Keratinocyte (primary cell): ENCODE results near the gene DMD. TPM values are rescaled to one million over a fixed set of nuclear protein-coding genes. Genes with fewer than 3 reads are reported as not detected.

Source experiments
- DNase-seq: peaks from one replicate; pipeline ENCODE4 v3.0.0-alpha.2; 2011; ENCODE audit warnings: low read depth, missing footprints, low spot score
- FAIRE-seq: peaks from 2 replicates; lab custom pipeline; 2011; peaks lifted over from hg19 to GRCh38; lab: Jason Lieb, UNC
- H2AFZ ChIP-seq: 2 replicates; pipeline ENCODE4 v1.6.0; 2012; ENCODE audit warnings: low read length, control low read depth, inconsistent platforms; ENCODE audit not compliant: control insufficient read depth
- H3K27ac ChIP-seq: 2 replicates; pipeline ENCODE4 v1.5.1; 2011; ENCODE audit warnings: low read length; ENCODE audit not compliant: control insufficient read depth, insufficient read depth
- H3K27me3 ChIP-seq: 3 replicates; pipeline ENCODE4 v1.6.0; 2011; ENCODE audit warnings: low read length; ENCODE audit not compliant: control insufficient read depth, insufficient read depth; ENCODE audit errors: extremely low read depth
- H3K36me3 ChIP-seq, 2 experiments: 2 replicates in 1 of 2; 3 replicates in 1 of 2; pipeline ENCODE4 v1.5.1; 2011; ENCODE audit warnings: low read length in 2 of 2, mild to moderate bottlenecking in 1 of 2; ENCODE audit not compliant: control insufficient read depth in 2 of 2, insufficient read depth in 2 of 2; ENCODE audit errors: extremely low read depth in 1 of 2
- H3K4me1 ChIP-seq: 3 replicates; pipeline ENCODE4 v1.5.1; 2011; ENCODE audit warnings: low read length; ENCODE audit not compliant: control insufficient read depth, insufficient read depth; ENCODE audit errors: extremely low read depth
- H3K4me2 ChIP-seq: 3 replicates; pipeline ENCODE4 v1.6.0; 2011; ENCODE audit warnings: low read depth, low read length; ENCODE audit not compliant: control insufficient read depth, insufficient read depth; ENCODE audit errors: extremely low read depth
- H3K4me3 ChIP-seq, 3 experiments: fragments of 200-600 bp in 1 of 3; sonication (generic) in 1 of 3; 2 replicates in 2 of 3; 3 replicates in 1 of 3; pipeline ENCODE4 v1.5.1; 2011 to 2016; ENCODE audit warnings: low read length in 3 of 3, mild to moderate bottlenecking in 3 of 3, control low read depth in 2 of 3, inconsistent platforms in 1 of 3, low read depth in 1 of 3, mixed read lengths in 1 of 3, mixed run types in 1 of 3, moderate library complexity in 1 of 3; ENCODE audit not compliant: control insufficient read depth in 2 of 3, insufficient read depth in 2 of 3; ENCODE audit errors: extremely low read depth in 1 of 3
- H3K79me2 ChIP-seq: 2 replicates; pipeline ENCODE4 v1.6.0; 2012; ENCODE audit warnings: low read length; ENCODE audit not compliant: control insufficient read depth, insufficient read depth
- H3K9ac ChIP-seq: 3 replicates; pipeline ENCODE4 v1.6.0; 2011; ENCODE audit warnings: low read length; ENCODE audit not compliant: control insufficient read depth, insufficient read depth; ENCODE audit errors: extremely low read depth
- H3K9me1 ChIP-seq: 3 replicates; pipeline ENCODE4 v1.6.0; 2011; ENCODE audit warnings: low read length; ENCODE audit not compliant: control insufficient read depth, insufficient read depth; ENCODE audit errors: extremely low read depth
- H3K9me3 ChIP-seq: 2 replicates; pipeline ENCODE4 v1.5.1; 2012; ENCODE audit warnings: low read depth, low read length; ENCODE audit not compliant: control insufficient read depth
- H4K20me1 ChIP-seq: 3 replicates; pipeline ENCODE4 v1.6.0; 2011; ENCODE audit warnings: low read length; ENCODE audit not compliant: control insufficient read depth, insufficient read depth; ENCODE audit errors: extremely low read depth
- EZH2 ChIP-seq: IDR thresholded peaks from one replicate; pipeline ENCODE4 v1.6.1; 2012; ENCODE audit warnings: inconsistent platforms, mild to moderate bottlenecking, low read length, moderate library complexity
- dilution Hi-C: fragments of 300-500 bp; cut with MboI; formaldehyde crosslinking; loops from one replicate; pipeline ENCODE4 v1.7.0; 2020; ENCODE audit warnings: low sequenced_read_pairs; ENCODE audit not compliant: extremely low pct_ligation_motif_present
- polyA plus RNA-seq, 5 experiments: library from polyadenylated mRNA; depleted of rRNA in 3 of 5; stranded (reverse) in 3 of 5; stranded (forward) in 1 of 5; unstranded in 1 of 5; fragments of >200 nt; gene quantifications; 1 replicate in 1 of 5; 2 replicates in 3 of 5; 3 replicates in 1 of 5; pipeline versions ENCODE4 v1.2.1 to v1.2.3, GENCODE V29; 2011 to 2012; ENCODE audit warnings: missing spikeins in 2 of 5, low read depth in 1 of 5, low replicate concordance in 1 of 5
- TF ChIP-seq, protein P1 (sequence below), 3 experiments: IDR thresholded peaks in 1 of 3; conservative IDR thresholded peaks in 1 of 3; optimal IDR thresholded peaks in 1 of 3; 2 replicates in 2 of 3; 3 replicates in 1 of 3; pipeline versions ENCODE3 to v1.5.1; 2011; ENCODE audit warnings: low read length in 3 of 3, mild to moderate bottlenecking in 3 of 3, moderate library complexity in 2 of 3, control low read depth in 1 of 3, inconsistent platforms in 1 of 3; ENCODE audit not compliant: insufficient read depth in 2 of 3; ENCODE audit errors: extremely low read depth in 1 of 3

Gene DMD
- polyA plus RNA-seq, 1 donor (not counting 4 experiments of a cell fraction or from before 2014, with no cell fraction given) = 8.9 TPM

DNA sequence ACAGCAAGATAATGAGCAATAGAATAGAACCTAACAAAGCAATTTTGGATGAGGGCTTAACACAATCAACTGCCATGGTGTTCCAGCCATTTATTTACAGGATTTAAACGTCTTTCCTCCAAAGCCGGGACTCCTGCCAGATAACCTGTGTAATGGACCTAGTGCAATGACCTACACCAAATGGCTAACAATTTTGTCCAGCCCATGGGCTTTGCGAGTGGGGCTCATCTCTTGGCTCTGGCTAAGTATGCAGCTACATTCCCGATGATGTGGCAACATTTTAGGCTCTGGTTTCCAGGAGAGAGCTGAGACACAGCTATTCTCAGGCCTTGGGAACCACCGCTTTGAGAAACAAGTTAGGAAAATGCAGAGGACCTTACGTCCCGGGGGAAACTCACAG, 1317.2 kb downstream of the DMD start:
- no peak for DNase-seq
- Histone ChIP-seq H4K20me1 (no peaks in the 10 kb centered on the region), H3K9ac (no peak overlapping the region), H3K4me1 (no peaks in the 10 kb centered on the region), H3K4me2 (no peak overlapping the region), H3K9me3 (no peaks in the 10 kb centered on the region), H3K27ac (no peak overlapping the region), H3K36me3 (no peaks in the 10 kb centered on the region), H3K4me3 (no peak overlapping the region), H2AFZ (no peak overlapping the region), H3K9me1 (no peaks in the 10 kb centered on the region), H3K27me3 (no peaks in the 10 kb centered on the region), H3K79me2 (no peaks in the 10 kb centered on the region)
- no peak for FAIRE-seq
- TF ChIP-seq EZH2 = no peak
- TF ChIP-seq, protein P1, sequence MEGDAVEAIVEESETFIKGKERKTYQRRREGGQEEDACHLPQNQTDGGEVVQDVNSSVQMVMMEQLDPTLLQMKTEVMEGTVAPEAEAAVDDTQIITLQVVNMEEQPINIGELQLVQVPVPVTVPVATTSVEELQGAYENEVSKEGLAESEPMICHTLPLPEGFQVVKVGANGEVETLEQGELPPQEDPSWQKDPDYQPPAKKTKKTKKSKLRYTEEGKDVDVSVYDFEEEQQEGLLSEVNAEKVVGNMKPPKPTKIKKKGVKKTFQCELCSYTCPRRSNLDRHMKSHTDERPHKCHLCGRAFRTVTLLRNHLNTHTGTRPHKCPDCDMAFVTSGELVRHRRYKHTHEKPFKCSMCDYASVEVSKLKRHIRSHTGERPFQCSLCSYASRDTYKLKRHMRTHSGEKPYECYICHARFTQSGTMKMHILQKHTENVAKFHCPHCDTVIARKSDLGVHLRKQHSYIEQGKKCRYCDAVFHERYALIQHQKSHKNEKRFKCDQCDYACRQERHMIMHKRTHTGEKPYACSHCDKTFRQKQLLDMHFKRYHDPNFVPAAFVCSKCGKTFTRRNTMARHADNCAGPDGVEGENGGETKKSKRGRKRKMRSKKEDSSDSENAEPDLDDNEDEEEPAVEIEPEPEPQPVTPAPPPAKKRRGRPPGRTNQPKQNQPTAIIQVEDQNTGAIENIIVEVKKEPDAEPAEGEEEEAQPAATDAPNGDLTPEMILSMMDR (optimal IDR thresholded peaks at IDR 0.05 in 1 of 3, IDR thresholded peaks at IDR 0.05 in 1 of 3, conservative IDR thresholded peaks at IDR 0.05 in 1 of 3; ENCODE audit: extremely low read depth in 1 of 3, insufficient read depth in 2 of 3, low read length in 3 of 3) = no peak
- dilution Hi-C loops = no loop called here

DNA sequence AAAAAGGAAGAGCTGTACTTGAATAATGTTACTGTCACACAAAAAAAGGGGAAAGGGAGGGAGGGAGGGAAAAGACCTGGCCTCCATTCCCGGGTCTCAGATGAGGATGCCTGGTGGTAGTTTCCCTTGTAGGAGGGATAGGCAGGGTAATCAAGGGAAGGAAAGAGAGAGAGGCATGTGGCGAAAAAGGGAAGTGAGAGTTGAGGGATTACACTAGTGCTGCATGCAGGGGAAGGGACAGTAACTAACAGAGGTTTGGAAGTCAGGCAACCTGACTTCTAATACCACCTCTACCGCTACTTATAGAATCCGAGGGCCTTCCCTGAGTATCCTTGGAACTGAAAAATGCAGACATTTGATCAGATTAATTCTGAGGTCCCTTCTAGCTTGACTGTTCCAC, 1317.8 kb downstream of the DMD start:
- H2AFZ ChIP-seq = no peak overlapping the region
- H4K20me1 ChIP-seq = no peaks in the 10 kb centered on the region
- dilution Hi-C loops = no loop called here
- no peaks in the 10 kb centered on the region for H3K27me3 ChIP-seq
- no peak overlapping the region for H3K4me3 ChIP-seq
- no peak overlapping the region for H3K27ac ChIP-seq
- H3K4me1 ChIP-seq = no peaks in the 10 kb centered on the region
- H3K9me1 ChIP-seq = no peaks in the 10 kb centered on the region
- TF ChIP-seq, protein P1 (optimal IDR thresholded peaks at IDR 0.05 in 1 of 3, IDR thresholded peaks at IDR 0.05 in 1 of 3, conservative IDR thresholded peaks at IDR 0.05 in 1 of 3; ENCODE audit: extremely low read depth in 1 of 3, insufficient read depth in 2 of 3, low read length in 3 of 3) = no peak
- TF ChIP-seq EZH2 = no peak
- H3K9me3 ChIP-seq = no peaks in the 10 kb centered on the region
- no peak overlapping the region for H3K4me2 ChIP-seq
- no peaks in the 10 kb centered on the region for H3K36me3 ChIP-seq
- no peak overlapping the region for H3K9ac ChIP-seq
- no peaks in the 10 kb centered on the region for H3K79me2 ChIP-seq
- FAIRE-seq = no peak
- no peak for DNase-seq
